WTC11 (cell line): ENCODE data around the gene PSKH1. TPM values are rescaled to one million over a fixed set of nuclear protein-coding genes. Genes with fewer than 3 reads are reported as not detected.

Source experiments
- ATAC-seq: fragments of 200-7000 bp; cut with Tn5 transposase; 2 replicates; pipeline ENCODE4 v1.10.0; 2021; ENCODE audit warnings: mild to moderate bottlenecking, moderate library complexity
- CTCF ChIA-PET: fragments of 300-600 bp; sonication (Branson Sonifier 250); formaldehyde crosslinking; loops from one replicate; lab custom pipeline; 2021; ENCODE audit warnings: antibody characterized with exemption; lab: Charles Lee
- POLR2A ChIA-PET: fragments of 350-600 bp; sonication (Branson Sonifier 250); formaldehyde crosslinking; loops from one replicate; lab custom pipeline; 2021; ENCODE audit warnings: antibody characterized with exemption; lab: Charles Lee
- DNase-seq: peaks from one replicate; pipeline ENCODE4 v3.0.0; 2021; ENCODE audit warnings: low spot score
- H3K27ac Mint-ChIP-seq: 2 replicates; pipeline ENCODE4 v1.8.0; 2021; ENCODE audit warnings: mixed read lengths
- H3K27me3 Mint-ChIP-seq: 2 replicates; pipeline ENCODE4 v1.8.0; 2021; ENCODE audit warnings: low read depth, mild to moderate bottlenecking, moderate library complexity, mixed read lengths
- H3K36me3 Mint-ChIP-seq: 2 replicates; pipeline ENCODE4 v1.8.0; 2021; ENCODE audit warnings: mixed read lengths
- H3K4me1 Mint-ChIP-seq: 2 replicates; pipeline ENCODE4 v1.8.0; 2022; ENCODE audit warnings: mixed read lengths
- H3K4me3 Mint-ChIP-seq: 2 replicates; pipeline ENCODE4 v1.8.0; 2021; ENCODE audit warnings: mild to moderate bottlenecking, moderate library complexity, mixed read lengths
- H3K9me3 Mint-ChIP-seq: 2 replicates; pipeline ENCODE4 v1.8.0; 2021; ENCODE audit warnings: mixed read lengths
- ATF2 ChIP-seq: sonication (generic); formaldehyde crosslinking; IDR thresholded peaks from 2 replicates; pipeline ENCODE4 v1.8.1; 2022; ENCODE audit warnings: low read depth, missing genetic modification reagents, borderline replicate concordance
- CREB1 ChIP-seq: sonication (generic); formaldehyde crosslinking; IDR thresholded peaks from 2 replicates; pipeline ENCODE4 v1.8.0; 2023; ENCODE audit warnings: mild to moderate bottlenecking, missing genetic modification reagents
- JUN ChIP-seq: sonication (generic); formaldehyde crosslinking; IDR thresholded peaks from 2 replicates; pipeline ENCODE4 v1.8.0; 2023; ENCODE audit warnings: mild to moderate bottlenecking, missing genetic modification reagents
- MXD4 ChIP-seq: fragments of 250-450 bp; sonication (Bioruptor Pico); IDR thresholded peaks from 2 replicates; pipeline ENCODE4 v1.8.0; 2021; ENCODE audit warnings: mild to moderate bottlenecking, moderate library complexity, borderline replicate concordance
- NFYB ChIP-seq: sonication (generic); formaldehyde crosslinking; conservative IDR thresholded peaks from 2 replicates; pipeline ENCODE4 v1.8.0; 2022; ENCODE audit warnings: low read depth, missing genetic modification reagents
- TEAD4 ChIP-seq: sonication (generic); formaldehyde crosslinking; IDR thresholded peaks from 2 replicates; pipeline ENCODE4 v1.8.0; 2022; ENCODE audit warnings: mild to moderate bottlenecking, missing genetic modification reagents
- ZBTB21 ChIP-seq: sonication (generic); formaldehyde crosslinking; IDR thresholded peaks from 2 replicates; pipeline ENCODE4 v1.8.1; 2023; ENCODE audit warnings: mild to moderate bottlenecking, missing genetic modification reagents, borderline replicate concordance
- ZNF219 ChIP-seq: sonication (generic); formaldehyde crosslinking; IDR thresholded peaks from 2 replicates; pipeline ENCODE4 v1.8.0; 2023; ENCODE audit warnings: missing genetic modification reagents, mild to moderate bottlenecking, borderline replicate concordance
- ZNF263 ChIP-seq: sonication (generic); formaldehyde crosslinking; IDR thresholded peaks from 2 replicates; pipeline ENCODE4 v1.8.1; 2022; ENCODE audit warnings: low read depth, mild to moderate bottlenecking, moderate library complexity, missing genetic modification reagents
- ZNF532 ChIP-seq: fragments of 250-450 bp; sonication (Bioruptor Pico); IDR thresholded peaks from 2 replicates; pipeline ENCODE4 v1.9.0; 2021; ENCODE audit warnings: mild to moderate bottlenecking, borderline replicate concordance
- total RNA-seq: library from RNA; stranded (reverse); gene quantifications from 3 replicates; pipeline ENCODE4 v1.2.3, GENCODE V29; 2021
- TF ChIP-seq, protein P1 (sequence below): sonication (generic); formaldehyde crosslinking; IDR thresholded peaks from 2 replicates; pipeline ENCODE4 v1.8.0; 2022; ENCODE audit warnings: mild to moderate bottlenecking, missing genetic modification reagents
- TF ChIP-seq, protein P2 (sequence below): sonication (generic); formaldehyde crosslinking; IDR thresholded peaks from 2 replicates; pipeline ENCODE4 v1.8.1; 2022; ENCODE audit warnings: low read depth, mild to moderate bottlenecking, moderate library complexity, missing genetic modification reagents, borderline replicate concordance
- TF ChIP-seq, protein P3 (sequence below): sonication (generic); formaldehyde crosslinking; conservative IDR thresholded peaks from 2 replicates; pipeline ENCODE4 v1.8.1; 2023; ENCODE audit warnings: mild to moderate bottlenecking, low read depth, missing genetic modification reagents, moderate library complexity
- TF ChIP-seq, protein P4 (sequence below): sonication (generic); formaldehyde crosslinking; IDR thresholded peaks from 2 replicates; pipeline ENCODE4 v1.8.1; 2023; ENCODE audit warnings: mild to moderate bottlenecking, missing genetic modification reagents, borderline replicate concordance

PSKH1 gene
- total RNA-seq, 1 experiment from 2014 or later, result 32.6 TPM

DNA sequence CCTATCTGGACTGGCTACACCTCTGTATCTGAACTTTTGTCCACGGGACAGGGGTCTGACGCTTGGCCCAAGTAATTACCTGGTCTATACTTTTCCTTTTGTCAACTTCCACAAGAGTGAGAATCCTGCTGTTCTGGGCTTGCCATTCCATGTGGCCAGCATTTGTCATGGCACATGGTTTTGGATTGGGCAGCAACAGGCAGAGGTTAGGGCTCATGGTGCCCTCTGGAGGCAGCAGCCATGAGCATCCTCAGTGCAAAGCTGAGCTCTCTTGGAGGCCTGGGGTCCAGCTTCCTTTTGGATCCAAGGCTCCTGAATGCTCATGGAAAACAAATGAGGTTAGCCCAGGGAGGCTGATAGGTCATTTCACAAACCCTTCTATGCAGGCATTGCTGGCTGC is 27.7 kb upstream of the PSKH1 start:
- DNase-seq (peak; percentile 58), ATAC-seq (peak; percentile 88)
- Mint-ChIP-seq H3K27me3 (no peaks in the 10 kb centered on the region), H3K36me3 (peaks cover 42% of the 10 kb centered on the region), H3K4me1 (peaks cover 4% of the 10 kb centered on the region; the same call in 1 of the 2 replicates), H3K9me3 (no peaks in the 10 kb centered on the region), H3K4me3 (no peak overlapping the region), H3K27ac (0 out of 2 replicates have a peak overlapping the region, but pooled peaks have one; percentile 26)
- CTCF ChIA-PET, result interaction anchor here (0.6 to 3.0 kb wide), 23 partner anchors 10 to 690 kb away, joined by 3 to 56 read pairs (median 5); partner anchors contain the start of genes C16orf86, CENPT, ENKD1 and NRN1L
- POLR2A ChIA-PET, result no interaction called here
- TF ChIP-seq, protein P1, sequence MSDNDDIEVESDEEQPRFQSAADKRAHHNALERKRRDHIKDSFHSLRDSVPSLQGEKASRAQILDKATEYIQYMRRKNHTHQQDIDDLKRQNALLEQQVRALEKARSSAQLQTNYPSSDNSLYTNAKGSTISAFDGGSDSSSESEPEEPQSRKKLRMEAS, result peak; percentile 68; the same call in 1 of the 2 replicates
- no peak for TF ChIP-seq ZBTB21 (CRISPR knock-in tag)

DNA sequence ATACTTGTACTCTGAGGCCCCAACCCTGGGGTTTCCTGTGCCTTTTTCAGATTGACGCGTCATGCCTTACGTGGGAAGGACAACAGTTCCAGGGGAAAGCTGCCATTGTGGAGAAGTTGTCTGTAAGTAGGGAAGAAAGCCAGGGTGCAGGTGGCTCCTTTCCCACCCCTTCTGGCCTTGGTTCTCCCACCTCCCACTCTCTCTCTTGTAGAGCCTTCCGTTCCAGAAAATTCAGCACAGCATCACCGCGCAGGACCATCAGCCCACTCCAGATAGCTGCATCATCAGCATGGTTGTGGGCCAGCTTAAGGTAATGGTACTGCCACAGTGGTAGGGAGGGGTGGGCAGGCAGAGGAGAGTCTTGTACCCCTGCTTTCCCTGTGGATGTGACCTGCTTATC is 24.8 kb upstream of the PSKH1 start:
- no peak for DNase-seq
- Mint-ChIP-seq H3K27me3 (no peaks in the 10 kb centered on the region), H3K4me3 (no peak overlapping the region), H3K4me1 (peaks cover 5% of the 10 kb centered on the region; the same call in 1 of the 2 replicates), H3K27ac (no peak overlapping the region), H3K36me3 (peaks cover 42% of the 10 kb centered on the region), H3K9me3 (no peaks in the 10 kb centered on the region)
- no peak for ATAC-seq
- POLR2A ChIA-PET, result no interaction called here
- CTCF ChIA-PET, result interaction anchor here (0.8 kb wide), 1 partner anchor 195 kb away, joined by 3 read pairs; no protein-coding TSS in a partner anchor
- TF ChIP-seq MXD4 (CRISPR knock-in tag), result no peak
- TF ChIP-seq, protein P2, sequence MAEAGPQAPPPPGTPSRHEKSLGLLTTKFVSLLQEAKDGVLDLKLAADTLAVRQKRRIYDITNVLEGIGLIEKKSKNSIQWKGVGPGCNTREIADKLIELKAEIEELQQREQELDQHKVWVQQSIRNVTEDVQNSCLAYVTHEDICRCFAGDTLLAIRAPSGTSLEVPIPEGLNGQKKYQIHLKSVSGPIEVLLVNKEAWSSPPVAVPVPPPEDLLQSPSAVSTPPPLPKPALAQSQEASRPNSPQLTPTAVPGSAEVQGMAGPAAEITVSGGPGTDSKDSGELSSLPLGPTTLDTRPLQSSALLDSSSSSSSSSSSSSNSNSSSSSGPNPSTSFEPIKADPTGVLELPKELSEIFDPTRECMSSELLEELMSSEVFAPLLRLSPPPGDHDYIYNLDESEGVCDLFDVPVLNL (CRISPR knock-in tag), result no peak
- no peak for TF ChIP-seq TEAD4

DNA sequence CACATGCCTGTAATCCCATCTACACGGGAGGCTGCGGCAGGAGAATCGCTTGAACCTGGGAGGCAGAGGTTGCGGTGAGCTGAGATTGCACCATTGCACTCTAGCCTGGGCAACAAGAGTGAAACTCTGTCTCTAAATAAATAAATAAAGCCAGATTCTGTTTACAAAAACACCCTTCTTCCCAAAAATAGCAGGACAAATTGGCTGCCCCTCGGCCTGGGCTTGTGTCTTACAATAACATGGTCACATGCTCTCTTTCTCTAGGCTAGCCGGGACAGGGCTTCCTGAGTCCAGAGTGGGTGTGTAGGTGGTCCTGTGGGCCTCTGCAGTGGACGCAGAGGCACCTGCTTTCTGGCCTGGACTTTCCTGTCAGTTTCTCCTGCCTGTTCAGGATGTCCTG is 23.4 kb upstream of the PSKH1 start:
- ChIA-PET POLR2A (no interaction called here), CTCF (no interaction called here)
- no peaks in the 10 kb centered on the region for H3K9me3 Mint-ChIP-seq
- TF ChIP-seq ATF2 (CRISPR knock-in tag) (no peak), JUN (no peak), ZNF263 (CRISPR knock-in tag) (no peak), ZNF532 (no peak), CREB1 (no peak), ZNF219 (CRISPR knock-in tag) (no peak), NFYB (no peak)
- TF ChIP-seq, protein P3, sequence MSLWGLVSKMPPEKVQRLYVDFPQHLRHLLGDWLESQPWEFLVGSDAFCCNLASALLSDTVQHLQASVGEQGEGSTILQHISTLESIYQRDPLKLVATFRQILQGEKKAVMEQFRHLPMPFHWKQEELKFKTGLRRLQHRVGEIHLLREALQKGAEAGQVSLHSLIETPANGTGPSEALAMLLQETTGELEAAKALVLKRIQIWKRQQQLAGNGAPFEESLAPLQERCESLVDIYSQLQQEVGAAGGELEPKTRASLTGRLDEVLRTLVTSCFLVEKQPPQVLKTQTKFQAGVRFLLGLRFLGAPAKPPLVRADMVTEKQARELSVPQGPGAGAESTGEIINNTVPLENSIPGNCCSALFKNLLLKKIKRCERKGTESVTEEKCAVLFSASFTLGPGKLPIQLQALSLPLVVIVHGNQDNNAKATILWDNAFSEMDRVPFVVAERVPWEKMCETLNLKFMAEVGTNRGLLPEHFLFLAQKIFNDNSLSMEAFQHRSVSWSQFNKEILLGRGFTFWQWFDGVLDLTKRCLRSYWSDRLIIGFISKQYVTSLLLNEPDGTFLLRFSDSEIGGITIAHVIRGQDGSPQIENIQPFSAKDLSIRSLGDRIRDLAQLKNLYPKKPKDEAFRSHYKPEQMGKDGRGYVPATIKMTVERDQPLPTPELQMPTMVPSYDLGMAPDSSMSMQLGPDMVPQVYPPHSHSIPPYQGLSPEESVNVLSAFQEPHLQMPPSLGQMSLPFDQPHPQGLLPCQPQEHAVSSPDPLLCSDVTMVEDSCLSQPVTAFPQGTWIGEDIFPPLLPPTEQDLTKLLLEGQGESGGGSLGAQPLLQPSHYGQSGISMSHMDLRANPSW (CRISPR knock-in tag), result no peak
- TF ChIP-seq, protein P4, sequence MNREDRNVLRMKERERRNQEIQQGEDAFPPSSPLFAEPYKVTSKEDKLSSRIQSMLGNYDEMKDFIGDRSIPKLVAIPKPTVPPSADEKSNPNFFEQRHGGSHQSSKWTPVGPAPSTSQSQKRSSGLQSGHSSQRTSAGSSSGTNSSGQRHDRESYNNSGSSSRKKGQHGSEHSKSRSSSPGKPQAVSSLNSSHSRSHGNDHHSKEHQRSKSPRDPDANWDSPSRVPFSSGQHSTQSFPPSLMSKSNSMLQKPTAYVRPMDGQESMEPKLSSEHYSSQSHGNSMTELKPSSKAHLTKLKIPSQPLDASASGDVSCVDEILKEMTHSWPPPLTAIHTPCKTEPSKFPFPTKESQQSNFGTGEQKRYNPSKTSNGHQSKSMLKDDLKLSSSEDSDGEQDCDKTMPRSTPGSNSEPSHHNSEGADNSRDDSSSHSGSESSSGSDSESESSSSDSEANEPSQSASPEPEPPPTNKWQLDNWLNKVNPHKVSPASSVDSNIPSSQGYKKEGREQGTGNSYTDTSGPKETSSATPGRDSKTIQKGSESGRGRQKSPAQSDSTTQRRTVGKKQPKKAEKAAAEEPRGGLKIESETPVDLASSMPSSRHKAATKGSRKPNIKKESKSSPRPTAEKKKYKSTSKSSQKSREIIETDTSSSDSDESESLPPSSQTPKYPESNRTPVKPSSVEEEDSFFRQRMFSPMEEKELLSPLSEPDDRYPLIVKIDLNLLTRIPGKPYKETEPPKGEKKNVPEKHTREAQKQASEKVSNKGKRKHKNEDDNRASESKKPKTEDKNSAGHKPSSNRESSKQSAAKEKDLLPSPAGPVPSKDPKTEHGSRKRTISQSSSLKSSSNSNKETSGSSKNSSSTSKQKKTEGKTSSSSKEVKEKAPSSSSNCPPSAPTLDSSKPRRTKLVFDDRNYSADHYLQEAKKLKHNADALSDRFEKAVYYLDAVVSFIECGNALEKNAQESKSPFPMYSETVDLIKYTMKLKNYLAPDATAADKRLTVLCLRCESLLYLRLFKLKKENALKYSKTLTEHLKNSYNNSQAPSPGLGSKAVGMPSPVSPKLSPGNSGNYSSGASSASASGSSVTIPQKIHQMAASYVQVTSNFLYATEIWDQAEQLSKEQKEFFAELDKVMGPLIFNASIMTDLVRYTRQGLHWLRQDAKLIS (CRISPR knock-in tag), result no peak
- no peaks in the 10 kb centered on the region for H3K27me3 Mint-ChIP-seq
- peaks cover 15% of the 10 kb centered on the region for H3K4me1 Mint-ChIP-seq
- no peak for DNase-seq
- H3K36me3 Mint-ChIP-seq, result peaks cover 39% of the 10 kb centered on the region
- H3K27ac Mint-ChIP-seq, result no peak overlapping the region; the same call in 1 of the 2 replicates
- no peak overlapping the region for H3K4me3 Mint-ChIP-seq
- no peak for ATAC-seq
